Rectal smooth muscle tissue (tissue), 1 donor: ENCODE measurements around the gene C1QBP.
"Not testable (repeated sequence)": the region's sequence is repeated elsewhere in the genome, so short reads cannot be mapped to it uniquely, and the experiment has no call there.

Experiments
- H3K27ac ChIP-seq: one replicate; pipeline ENCODE4 v1.7.0; 2013; ENCODE audit warnings: low read depth, low read length, inconsistent platforms
- H3K27me3 ChIP-seq: one replicate; pipeline ENCODE4 v1.7.0; 2013; ENCODE audit warnings: low read length; ENCODE audit not compliant: control insufficient read depth, insufficient read depth
- H3K36me3 ChIP-seq: one replicate; pipeline ENCODE4 v1.7.0; 2013; ENCODE audit warnings: low read length; ENCODE audit not compliant: control insufficient read depth, insufficient read depth
- H3K4me1 ChIP-seq: one replicate; pipeline ENCODE4 v1.7.0; 2013; ENCODE audit warnings: low read length; ENCODE audit not compliant: control insufficient read depth, insufficient read depth
- H3K4me3 ChIP-seq: one replicate; pipeline ENCODE4 v1.7.0; 2013; ENCODE audit warnings: low read length
- H3K9ac ChIP-seq: one replicate; pipeline ENCODE4 v1.7.0; 2013; ENCODE audit warnings: low read length

The C1QBP gene

GRCh38 chr17:5466295-5466694 lies 27.3 kb upstream of the C1QBP start:
- Histone ChIP-seq H3K4me1 (peaks cover 4% of the 10 kb centered on the region), H3K9ac (no peak overlapping the region), H3K4me3 (no peak overlapping the region), H3K36me3 (peaks cover 4% of the 10 kb centered on the region), H3K27ac (no peak overlapping the region), H3K27me3 (no peaks in the 10 kb centered on the region)

- Histone ChIP-seq H3K27ac (no peak overlapping the region), H3K9ac (no peak overlapping the region), H3K36me3 (peaks cover 12% of the 10 kb centered on the region), H3K27me3 (no peaks in the 10 kb centered on the region), H3K4me3 (no peak overlapping the region), H3K4me1 (peaks cover 4% of the 10 kb centered on the region)
Measured at GRCh38 chr17:5464717-5465507, 26.0 kb upstream of the C1QBP start.

- no peak overlapping the region for H3K9ac ChIP-seq
Measured at GRCh38 chr17:5446786-5447185, 7.8 kb upstream of the C1QBP start.

GRCh38 chr17:5444209-5444608 lies 5.3 kb upstream of the C1QBP start:
- no peak overlapping the region for H3K4me3 ChIP-seq
- H3K9ac ChIP-seq = no peak overlapping the region
- no peak overlapping the region for H3K27ac ChIP-seq
- H3K27me3 ChIP-seq = no peaks in the 10 kb centered on the region
- peaks cover 20% of the 10 kb centered on the region for H3K36me3 ChIP-seq
- peaks cover 3% of the 10 kb centered on the region for H3K4me1 ChIP-seq

More at GRCh38 chr17:5446786-5447185, 7.8 kb upstream of the C1QBP start:
- no peaks in the 10 kb centered on the region for H3K27me3 ChIP-seq
- H3K27ac ChIP-seq = no peak overlapping the region
- no peak overlapping the region for H3K4me3 ChIP-seq
- no peaks in the 10 kb centered on the region for H3K4me1 ChIP-seq
- peaks cover 20% of the 10 kb centered on the region for H3K36me3 ChIP-seq

GRCh38 chr17:5443728-5444127 lies 4.8 kb upstream of the C1QBP start:
- Histone ChIP-seq H3K27ac (no peak overlapping the region), H3K36me3 (peaks cover 20% of the 10 kb centered on the region), H3K9ac (no peak overlapping the region), H3K4me1 (peaks cover 3% of the 10 kb centered on the region), H3K4me3 (no peak overlapping the region), H3K27me3 (no peaks in the 10 kb centered on the region)

GRCh38 chr17:5439446-5439764 lies 450 bp upstream of the C1QBP start:
- H3K36me3 ChIP-seq = peaks cover 14% of the 10 kb centered on the region
- peak overlapping the region; percentile 38 for H3K9ac ChIP-seq
- H3K27me3 ChIP-seq = no peaks in the 10 kb centered on the region
- H3K4me3 ChIP-seq = peak overlapping the region; percentile 65
- H3K4me1 ChIP-seq = peaks cover 11% of the 10 kb centered on the region
- H3K27ac ChIP-seq = peak overlapping the region; percentile 74

- Histone ChIP-seq H3K4me1 (peaks cover 11% of the 10 kb centered on the region), H3K9ac (no peak overlapping the region), H3K36me3 (peaks cover 21% of the 10 kb centered on the region), H3K4me3 (peak overlapping the region; percentile 87), H3K27me3 (no peaks in the 10 kb centered on the region), H3K27ac (no peak overlapping the region)
Measured at GRCh38 chr17:5437721-5438317, 1.1 kb downstream of the C1QBP start.

GRCh38 chr17:5435781-5436315 lies 3.1 kb downstream of the C1QBP start:
- H3K4me3 ChIP-seq, H3K9ac ChIP-seq, H3K27me3 ChIP-seq, H3K27ac ChIP-seq: not testable (repeated sequence)
- H3K4me1 ChIP-seq = peaks cover 11% of the 10 kb centered on the region
- peaks cover 32% of the 10 kb centered on the region for H3K36me3 ChIP-seq

- no peak overlapping the region for H3K9ac ChIP-seq
- H3K4me1 ChIP-seq = peaks cover 11% of the 10 kb centered on the region
- H3K4me3 ChIP-seq = no peak overlapping the region
- H3K27ac ChIP-seq = no peak overlapping the region
- H3K27me3 ChIP-seq = no peaks in the 10 kb centered on the region
- H3K36me3 ChIP-seq = peaks cover 34% of the 10 kb centered on the region
Measured at GRCh38 chr17:5434984-5435383, 4.0 kb downstream of the C1QBP start.

- peaks cover 51% of the 10 kb centered on the region for H3K36me3 ChIP-seq
- no peak overlapping the region for H3K4me3 ChIP-seq
- H3K4me1 ChIP-seq = no peaks in the 10 kb centered on the region
- no peaks in the 10 kb centered on the region for H3K27me3 ChIP-seq
- H3K27ac ChIP-seq = no peak overlapping the region
- no peak overlapping the region for H3K9ac ChIP-seq
Measured at GRCh38 chr17:5431949-5432556, 6.9 kb downstream of the C1QBP start.

GRCh38 chr17:5431234-5431633 lies 7.7 kb downstream of the C1QBP start:
- not testable (repeated sequence) for H3K27ac ChIP-seq, H3K9ac ChIP-seq, H3K27me3 ChIP-seq, H3K4me3 ChIP-seq, H3K4me1 ChIP-seq
- H3K36me3 ChIP-seq = peaks cover 51% of the 10 kb centered on the region

- no peaks in the 10 kb centered on the region for H3K4me1 ChIP-seq
- no peak overlapping the region for H3K27ac ChIP-seq
- H3K4me3 ChIP-seq = no peak overlapping the region
- no peak overlapping the region for H3K9ac ChIP-seq
- H3K36me3 ChIP-seq = peaks cover 57% of the 10 kb centered on the region
- H3K27me3 ChIP-seq = no peaks in the 10 kb centered on the region
Measured at GRCh38 chr17:5430413-5430999, 8.4 kb downstream of the C1QBP start.
